HEK293T (cell line): Measurements from ENCODE around the gene SLC6A2.

Source experiments
- ARNT ChIP-seq: fragments of 450-650 bp; IDR thresholded peaks from 2 replicates; pipeline ENCODE4 v1.6.1; 2017; ENCODE audit warnings: mild to moderate bottlenecking
- FOXM1 ChIP-seq: fragments of 450-650 bp; IDR thresholded peaks from 2 replicates; pipeline ENCODE4 v1.6.1; 2017; ENCODE audit warnings: mild to moderate bottlenecking, borderline replicate concordance
- L3MBTL2 ChIP-seq: fragments of 450-650 bp; conservative IDR thresholded peaks from 2 replicates; pipeline ENCODE4 v1.6.1; 2016; ENCODE audit warnings: mild to moderate bottlenecking

GRCh38 chr16:55664786-55665407 is 9.1 kb downstream of the SLC6A2 start:
- TF ChIP-seq FOXM1 (no peak), ARNT (no peak), L3MBTL2 (no peak)
